Measurements from ENCODE around the gene STK11IP. TPM values are rescaled to one million over a fixed set of nuclear protein-coding genes. Genes with fewer than 3 reads are reported as not detected.

Gene STK11IP
- total and polyA plus RNA-seq, 9 of the 15 experiments (the other 6 are each of a cell fraction or from before 2014, with no cell fraction given), result 0.52 to 21.7 (median 5.6) TPM

- no peak for TF ChIP-seq MEIS2 (IDR thresholded peaks at IDR 0.05; ENCODE audit: partially characterized antibody)
- 0 out of 2 replicates have a peak, but pooled peaks have one; percentile 28 for TF ChIP-seq KDM2B (CRISPR knock-in tag; IDR thresholded peaks at IDR 0.05)
- TF ChIP-seq POLR2G (IDR thresholded peaks at IDR 0.05; ENCODE audit: low read depth, low read length), result peak; percentile 55
- no peak for TF ChIP-seq KAT2B (IDR thresholded peaks at IDR 0.05; ENCODE audit: low read depth, low read length)
- TF ChIP-seq, protein P1, sequence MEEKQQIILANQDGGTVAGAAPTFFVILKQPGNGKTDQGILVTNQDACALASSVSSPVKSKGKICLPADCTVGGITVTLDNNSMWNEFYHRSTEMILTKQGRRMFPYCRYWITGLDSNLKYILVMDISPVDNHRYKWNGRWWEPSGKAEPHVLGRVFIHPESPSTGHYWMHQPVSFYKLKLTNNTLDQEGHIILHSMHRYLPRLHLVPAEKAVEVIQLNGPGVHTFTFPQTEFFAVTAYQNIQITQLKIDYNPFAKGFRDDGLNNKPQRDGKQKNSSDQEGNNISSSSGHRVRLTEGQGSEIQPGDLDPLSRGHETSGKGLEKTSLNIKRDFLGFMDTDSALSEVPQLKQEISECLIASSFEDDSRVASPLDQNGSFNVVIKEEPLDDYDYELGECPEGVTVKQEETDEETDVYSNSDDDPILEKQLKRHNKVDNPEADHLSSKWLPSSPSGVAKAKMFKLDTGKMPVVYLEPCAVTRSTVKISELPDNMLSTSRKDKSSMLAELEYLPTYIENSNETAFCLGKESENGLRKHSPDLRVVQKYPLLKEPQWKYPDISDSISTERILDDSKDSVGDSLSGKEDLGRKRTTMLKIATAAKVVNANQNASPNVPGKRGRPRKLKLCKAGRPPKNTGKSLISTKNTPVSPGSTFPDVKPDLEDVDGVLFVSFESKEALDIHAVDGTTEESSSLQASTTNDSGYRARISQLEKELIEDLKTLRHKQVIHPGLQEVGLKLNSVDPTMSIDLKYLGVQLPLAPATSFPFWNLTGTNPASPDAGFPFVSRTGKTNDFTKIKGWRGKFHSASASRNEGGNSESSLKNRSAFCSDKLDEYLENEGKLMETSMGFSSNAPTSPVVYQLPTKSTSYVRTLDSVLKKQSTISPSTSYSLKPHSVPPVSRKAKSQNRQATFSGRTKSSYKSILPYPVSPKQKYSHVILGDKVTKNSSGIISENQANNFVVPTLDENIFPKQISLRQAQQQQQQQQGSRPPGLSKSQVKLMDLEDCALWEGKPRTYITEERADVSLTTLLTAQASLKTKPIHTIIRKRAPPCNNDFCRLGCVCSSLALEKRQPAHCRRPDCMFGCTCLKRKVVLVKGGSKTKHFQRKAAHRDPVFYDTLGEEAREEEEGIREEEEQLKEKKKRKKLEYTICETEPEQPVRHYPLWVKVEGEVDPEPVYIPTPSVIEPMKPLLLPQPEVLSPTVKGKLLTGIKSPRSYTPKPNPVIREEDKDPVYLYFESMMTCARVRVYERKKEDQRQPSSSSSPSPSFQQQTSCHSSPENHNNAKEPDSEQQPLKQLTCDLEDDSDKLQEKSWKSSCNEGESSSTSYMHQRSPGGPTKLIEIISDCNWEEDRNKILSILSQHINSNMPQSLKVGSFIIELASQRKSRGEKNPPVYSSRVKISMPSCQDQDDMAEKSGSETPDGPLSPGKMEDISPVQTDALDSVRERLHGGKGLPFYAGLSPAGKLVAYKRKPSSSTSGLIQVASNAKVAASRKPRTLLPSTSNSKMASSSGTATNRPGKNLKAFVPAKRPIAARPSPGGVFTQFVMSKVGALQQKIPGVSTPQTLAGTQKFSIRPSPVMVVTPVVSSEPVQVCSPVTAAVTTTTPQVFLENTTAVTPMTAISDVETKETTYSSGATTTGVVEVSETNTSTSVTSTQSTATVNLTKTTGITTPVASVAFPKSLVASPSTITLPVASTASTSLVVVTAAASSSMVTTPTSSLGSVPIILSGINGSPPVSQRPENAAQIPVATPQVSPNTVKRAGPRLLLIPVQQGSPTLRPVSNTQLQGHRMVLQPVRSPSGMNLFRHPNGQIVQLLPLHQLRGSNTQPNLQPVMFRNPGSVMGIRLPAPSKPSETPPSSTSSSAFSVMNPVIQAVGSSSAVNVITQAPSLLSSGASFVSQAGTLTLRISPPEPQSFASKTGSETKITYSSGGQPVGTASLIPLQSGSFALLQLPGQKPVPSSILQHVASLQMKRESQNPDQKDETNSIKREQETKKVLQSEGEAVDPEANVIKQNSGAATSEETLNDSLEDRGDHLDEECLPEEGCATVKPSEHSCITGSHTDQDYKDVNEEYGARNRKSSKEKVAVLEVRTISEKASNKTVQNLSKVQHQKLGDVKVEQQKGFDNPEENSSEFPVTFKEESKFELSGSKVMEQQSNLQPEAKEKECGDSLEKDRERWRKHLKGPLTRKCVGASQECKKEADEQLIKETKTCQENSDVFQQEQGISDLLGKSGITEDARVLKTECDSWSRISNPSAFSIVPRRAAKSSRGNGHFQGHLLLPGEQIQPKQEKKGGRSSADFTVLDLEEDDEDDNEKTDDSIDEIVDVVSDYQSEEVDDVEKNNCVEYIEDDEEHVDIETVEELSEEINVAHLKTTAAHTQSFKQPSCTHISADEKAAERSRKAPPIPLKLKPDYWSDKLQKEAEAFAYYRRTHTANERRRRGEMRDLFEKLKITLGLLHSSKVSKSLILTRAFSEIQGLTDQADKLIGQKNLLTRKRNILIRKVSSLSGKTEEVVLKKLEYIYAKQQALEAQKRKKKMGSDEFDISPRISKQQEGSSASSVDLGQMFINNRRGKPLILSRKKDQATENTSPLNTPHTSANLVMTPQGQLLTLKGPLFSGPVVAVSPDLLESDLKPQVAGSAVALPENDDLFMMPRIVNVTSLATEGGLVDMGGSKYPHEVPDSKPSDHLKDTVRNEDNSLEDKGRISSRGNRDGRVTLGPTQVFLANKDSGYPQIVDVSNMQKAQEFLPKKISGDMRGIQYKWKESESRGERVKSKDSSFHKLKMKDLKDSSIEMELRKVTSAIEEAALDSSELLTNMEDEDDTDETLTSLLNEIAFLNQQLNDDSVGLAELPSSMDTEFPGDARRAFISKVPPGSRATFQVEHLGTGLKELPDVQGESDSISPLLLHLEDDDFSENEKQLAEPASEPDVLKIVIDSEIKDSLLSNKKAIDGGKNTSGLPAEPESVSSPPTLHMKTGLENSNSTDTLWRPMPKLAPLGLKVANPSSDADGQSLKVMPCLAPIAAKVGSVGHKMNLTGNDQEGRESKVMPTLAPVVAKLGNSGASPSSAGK (IDR thresholded peaks at IDR 0.05), result no peak
- no peak for TF ChIP-seq GATA2 (CRISPR knock-in tag; IDR thresholded peaks at IDR 0.05)
- TF ChIP-seq RAD21 (CRISPR knock-in tag; conservative IDR thresholded peaks at IDR 0.05 in 1 of 2, IDR thresholded peaks at IDR 0.05 in 1 of 2), result no peak
- TF ChIP-seq SETDB1 (IDR thresholded peaks at IDR 0.05; ENCODE audit: low read length), result no peak
- TF ChIP-seq ZNF124 (CRISPR knock-in tag; IDR thresholded peaks at IDR 0.05), result no peak
- TF ChIP-seq SMAD4 (CRISPR knock-in tag; conservative IDR thresholded peaks at IDR 0.05), result no peak
- TF ChIP-seq, protein P2, sequence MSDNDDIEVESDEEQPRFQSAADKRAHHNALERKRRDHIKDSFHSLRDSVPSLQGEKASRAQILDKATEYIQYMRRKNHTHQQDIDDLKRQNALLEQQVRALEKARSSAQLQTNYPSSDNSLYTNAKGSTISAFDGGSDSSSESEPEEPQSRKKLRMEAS (CRISPR knock-in tag; IDR thresholded peaks at IDR 0.05), result no peak
- no peak for TF ChIP-seq SNRNP70 (optimal IDR thresholded peaks at IDR 0.05; ENCODE audit: low read depth, low read length)
- TF ChIP-seq HSF4 (CRISPR knock-in tag; IDR thresholded peaks at IDR 0.05; ENCODE audit: borderline replicate concordance), result no peak
Measured at GRCh38 chr2:219551441-219552381, 45.9 kb upstream of the STK11IP start (continued).

Measured in K562 (cell line).